Measurements from ENCODE around the gene DOP1B.
"Not testable (repeated sequence)": the region's sequence is repeated elsewhere in the genome, so short reads cannot be mapped to it uniquely, and the experiment has no call there.

Gene DOP1B, protein sequence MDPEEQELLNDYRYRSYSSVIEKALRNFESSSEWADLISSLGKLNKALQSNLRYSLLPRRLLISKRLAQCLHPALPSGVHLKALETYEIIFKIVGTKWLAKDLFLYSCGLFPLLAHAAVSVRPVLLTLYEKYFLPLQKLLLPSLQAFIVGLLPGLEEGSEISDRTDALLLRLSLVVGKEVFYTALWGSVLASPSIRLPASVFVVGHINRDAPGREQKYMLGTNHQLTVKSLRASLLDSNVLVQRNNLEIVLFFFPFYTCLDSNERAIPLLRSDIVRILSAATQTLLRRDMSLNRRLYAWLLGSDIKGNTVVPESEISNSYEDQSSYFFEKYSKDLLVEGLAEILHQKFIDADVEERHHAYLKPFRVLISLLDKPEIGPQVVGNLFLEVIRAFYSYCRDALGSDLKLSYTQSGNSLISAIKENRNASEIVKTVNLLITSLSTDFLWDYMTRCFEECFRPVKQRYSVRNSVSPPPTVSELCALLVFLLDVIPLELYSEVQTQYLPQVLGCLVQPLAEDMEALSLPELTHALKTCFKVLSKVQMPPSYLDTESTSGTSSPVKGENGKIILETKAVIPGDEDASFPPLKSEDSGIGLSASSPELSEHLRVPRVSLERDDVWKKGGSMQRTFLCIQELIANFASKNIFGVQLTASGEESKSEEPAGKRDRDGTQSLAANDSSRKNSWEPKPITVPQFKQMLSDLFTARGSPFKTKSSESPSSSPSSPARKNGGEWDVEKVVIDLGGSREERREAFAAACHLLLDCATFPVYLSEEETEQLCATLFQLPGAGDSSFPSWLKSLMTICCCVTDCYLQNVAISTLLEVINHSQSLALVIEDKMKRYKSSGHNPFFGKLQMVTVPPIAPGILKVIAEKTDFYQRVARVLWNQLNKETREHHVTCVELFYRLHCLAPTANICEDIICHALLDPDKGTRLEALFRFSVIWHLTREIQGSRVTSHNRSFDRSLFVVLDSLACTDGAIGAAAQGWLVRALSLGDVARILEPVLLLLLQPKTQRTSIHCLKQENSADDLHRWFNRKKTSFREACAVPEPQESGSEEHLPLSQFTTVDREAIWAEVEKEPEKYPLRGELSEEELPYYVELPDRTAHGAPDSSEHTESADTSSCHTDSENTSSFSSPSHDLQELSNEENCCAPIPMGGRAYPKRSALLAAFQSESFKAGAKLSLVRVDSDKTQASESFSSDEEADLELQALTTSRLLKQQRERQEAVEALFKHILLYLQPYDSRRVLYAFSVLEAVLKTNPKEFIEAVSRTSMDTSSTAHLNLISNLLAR (N-terminal part only)

DNA sequence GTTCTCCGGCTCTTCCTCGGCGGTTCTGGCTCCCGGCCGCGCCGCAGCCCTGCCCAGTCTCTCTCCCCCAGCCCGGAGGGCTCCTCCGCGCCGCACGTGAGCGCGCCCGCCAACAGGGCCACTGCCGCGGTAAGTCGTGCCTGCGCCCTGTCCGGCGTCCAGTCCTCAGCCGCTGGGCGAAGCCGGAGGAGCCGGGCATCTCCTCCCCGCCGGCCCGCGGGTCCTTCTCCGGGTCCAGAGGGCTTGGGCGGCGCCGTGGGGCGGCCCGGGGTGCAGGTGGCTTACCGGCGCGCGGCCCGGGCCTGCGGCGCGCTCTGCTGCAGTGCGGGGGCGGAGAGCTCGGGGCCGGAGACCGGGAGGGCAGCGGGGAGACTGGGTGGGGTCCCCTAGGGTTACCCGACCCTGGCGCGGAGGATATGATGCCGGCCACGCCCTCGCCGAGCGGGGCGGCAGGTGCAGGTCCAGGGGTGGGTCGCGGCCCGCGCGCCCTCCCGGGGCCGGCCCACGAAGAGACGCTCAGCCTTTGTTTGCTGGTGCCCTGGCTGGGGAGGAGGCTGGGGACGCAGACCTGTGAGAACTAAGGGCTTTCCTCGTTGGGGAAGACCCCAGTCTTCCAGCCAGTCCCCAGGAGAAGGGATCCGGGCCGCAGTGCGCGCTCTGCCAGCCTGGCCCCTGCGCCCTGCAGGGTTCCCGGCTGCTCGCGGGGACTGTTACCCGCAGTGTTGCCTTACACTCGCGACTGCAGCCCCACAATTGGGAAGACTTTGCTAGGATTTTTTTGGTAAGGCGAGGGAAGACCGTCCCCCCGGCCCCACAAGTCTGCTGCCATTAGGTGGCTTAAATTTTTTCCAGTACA is at the start of gene DOP1B:
TSS of gene DOP1B (plus strand) at position 10 of the 856 bp plus-strand sequence. CDS start 7,910 bp downstream, outside the sequence.
- DNase-seq (ENCODE audit: low spot score) = no peak

DNA sequence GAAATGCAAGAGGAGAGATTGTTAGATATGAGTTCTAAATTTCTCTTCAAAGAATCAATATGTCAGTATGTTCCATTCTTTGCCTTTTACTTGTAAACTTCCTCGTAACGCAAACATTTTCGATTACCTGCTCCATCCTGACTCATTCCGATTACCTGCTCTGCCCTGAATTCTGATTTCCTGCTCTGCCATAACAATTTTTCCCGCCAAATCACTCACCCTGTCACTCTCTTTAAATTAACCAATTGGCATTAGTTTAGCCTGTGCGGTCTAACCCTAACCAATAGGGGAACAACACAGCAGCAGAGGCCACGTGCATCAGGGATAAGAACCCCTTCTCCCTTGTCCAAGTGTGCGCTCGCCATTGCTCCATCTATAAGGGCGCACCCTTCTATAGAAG is 46.8 kb upstream of the DOP1B start:
- no peak for DNase-seq (ENCODE audit: low spot score)

DNA sequence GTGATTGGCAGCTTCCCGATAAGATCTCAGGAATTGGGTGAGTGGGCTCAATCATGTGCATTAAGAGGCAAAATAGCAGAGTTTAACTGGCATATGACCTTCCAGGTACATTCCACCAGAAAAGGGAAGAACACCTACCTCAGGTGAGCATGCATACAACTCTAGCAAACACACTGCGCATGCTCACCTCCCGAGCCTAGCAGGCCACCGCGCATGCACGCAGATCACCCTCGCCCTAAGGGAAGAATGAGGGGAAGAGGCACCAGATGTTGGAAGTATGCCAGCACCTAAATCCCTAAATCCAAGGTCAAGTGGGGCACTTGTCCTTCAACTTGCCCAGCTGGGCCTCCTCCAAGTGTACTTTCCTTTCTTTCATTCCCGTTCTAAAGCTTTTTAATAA is 45.4 kb upstream of the DOP1B start:
- no peak for DNase-seq (ENCODE audit: low spot score)

DNA sequence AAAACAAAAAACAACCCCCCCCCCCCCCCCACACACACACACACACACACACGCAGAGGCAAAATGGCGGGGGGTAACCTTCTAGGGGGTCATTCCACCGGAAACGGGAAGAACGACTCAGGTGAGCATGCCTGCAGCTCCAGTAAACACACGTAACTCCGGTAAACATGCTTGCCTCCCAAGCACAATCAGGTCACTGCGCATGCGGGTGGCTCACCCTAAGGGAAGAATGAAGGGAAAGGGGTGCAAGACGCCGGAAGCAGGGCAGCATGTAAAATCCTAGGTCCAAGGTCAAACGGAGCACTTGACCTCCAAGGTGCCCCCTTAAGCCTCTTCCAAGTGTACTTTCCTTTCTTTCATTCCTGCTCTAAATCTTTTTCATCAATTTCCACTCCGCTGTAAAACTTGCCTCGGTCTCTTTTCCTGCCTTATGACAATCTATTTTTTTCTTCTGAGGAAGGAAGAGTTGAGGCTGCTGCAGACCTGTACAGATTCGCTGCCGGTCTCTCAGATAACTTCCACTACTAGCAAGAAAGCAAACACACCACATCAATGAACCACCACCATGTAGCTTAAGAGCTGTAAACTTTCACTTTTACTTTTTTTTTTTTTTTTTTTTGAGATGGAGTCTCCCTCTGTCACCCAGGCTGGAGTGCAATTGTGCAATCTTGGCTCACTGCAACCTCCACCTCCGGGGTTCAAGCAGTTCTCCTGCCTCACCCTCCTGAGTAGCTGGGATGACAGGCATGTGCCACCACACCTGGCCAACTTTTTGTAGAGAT is 42.8 kb upstream of the DOP1B start:
- no peak for DNase-seq (ENCODE audit: low spot score)

DNA sequence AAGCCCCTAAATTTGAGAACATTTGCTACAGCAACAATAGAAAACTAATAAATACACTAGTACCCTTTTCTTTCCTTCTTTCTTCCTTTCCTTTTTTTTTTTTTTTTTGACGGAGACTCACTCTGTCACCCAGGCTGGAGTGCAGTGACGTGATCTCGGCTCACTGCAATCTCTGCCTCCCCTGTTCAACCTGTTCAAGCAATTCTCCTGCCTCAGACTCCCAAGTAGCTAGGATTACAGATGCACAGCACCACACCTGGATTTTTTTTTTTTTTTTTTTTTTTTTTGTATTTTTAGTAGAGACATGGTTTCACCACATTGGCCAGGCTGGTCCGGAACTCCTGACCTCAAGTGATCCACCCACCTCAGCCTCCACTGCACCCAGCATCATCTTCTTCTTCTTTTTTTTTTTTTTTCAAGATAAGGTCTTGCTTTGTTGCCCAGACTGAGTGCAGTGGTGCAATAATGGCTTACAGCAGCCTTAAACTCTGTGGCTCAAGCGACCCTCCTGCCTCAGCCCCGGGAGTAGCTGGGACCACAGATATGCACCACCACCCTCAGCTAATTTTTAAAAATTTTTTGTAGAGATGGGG is 41.4 kb upstream of the DOP1B start:
- no peak for DNase-seq (ENCODE audit: low spot score)

DNA sequence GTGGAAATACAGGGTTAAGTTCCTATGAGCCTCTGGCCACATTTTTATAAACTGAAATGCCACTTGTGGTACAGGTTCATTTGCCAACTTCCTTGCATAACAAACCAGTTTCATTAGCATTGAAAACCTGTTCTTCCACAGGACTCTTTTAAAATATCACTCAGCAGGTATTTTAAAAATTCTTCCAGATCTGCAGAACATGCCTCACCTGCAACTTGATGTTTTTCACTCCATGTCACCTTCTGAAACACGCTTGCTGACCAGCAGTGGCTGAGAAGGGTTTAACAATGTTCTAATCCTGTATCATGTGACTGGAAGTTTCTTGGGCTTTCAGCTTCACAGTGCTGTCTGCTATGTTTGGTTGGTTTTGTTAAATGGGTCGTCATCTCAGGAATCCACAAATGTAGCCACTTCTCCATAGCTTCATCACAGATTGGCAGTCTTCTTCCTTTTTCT is 39.3 kb upstream of the DOP1B start:
- no peak for DNase-seq (ENCODE audit: low spot score)

DNA sequence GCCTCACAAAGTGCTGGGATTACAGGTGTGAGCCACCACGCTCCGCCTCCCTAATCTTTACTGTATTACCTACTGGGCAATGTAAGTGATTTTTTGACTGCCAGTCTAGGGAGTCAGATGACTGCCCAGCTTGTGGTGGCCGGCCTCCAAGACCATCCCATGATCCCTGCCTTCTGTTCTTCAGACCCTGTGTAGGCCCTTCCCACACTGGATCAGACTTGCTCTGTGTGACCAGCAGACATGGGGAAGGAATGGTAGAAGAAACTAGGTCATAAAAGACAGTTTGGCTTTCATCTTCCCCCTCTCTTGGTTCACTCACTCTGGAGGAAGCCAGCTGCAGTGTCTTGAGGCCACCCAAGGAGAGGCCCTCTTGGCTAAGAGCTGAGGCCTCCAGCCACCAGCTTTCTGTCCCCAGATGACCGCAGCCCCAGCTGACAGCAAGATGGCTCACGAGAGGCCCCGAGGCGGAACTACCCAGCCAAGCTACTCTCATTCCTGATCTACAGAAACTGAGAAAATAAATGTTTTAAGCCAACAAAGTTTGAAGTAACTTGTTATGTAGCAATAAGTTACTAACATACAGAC is 36.2 kb upstream of the DOP1B start:
- DNase-seq (ENCODE audit: low spot score) = no peak

DNA sequence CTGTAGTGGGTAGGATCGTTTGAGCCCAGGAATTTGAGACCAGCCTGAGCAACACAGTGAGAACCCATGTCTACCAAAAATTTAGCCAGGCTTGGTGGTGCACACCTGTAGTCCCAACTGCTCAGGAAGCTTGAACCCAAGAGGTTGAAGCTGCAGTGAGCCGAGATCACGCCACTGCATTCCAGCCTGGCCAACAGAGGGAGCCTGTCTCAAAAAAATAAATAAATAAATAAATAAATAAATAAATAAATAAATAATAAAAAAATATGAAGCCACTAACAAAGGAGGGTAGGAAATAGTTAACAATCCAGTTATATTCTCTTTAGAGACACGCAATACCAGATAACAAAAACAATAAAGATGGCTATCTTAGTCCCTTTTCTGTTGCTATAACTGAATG is 33.6 kb upstream of the DOP1B start:
- no peak for DNase-seq (ENCODE audit: low spot score)

DNA sequence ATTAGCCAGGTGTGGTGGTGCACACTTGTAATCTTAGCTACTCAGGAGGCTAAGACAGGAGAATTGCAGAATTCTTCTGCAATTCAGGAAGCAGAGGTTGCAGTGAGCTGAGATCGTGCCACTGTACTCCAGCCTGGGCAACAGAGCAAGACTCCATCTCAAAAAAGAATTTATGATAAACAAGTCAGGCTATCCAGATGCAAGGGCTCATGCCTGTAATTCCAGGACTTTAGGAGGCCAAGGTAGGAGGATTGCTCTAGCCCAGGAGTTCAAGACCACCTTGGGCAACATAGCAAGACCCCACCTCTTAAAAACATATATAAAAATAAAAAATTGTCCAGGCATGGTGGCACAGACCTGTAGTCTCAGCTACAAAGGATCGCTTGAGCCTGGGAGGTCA is 32.2 kb upstream of the DOP1B start:
- no peak for DNase-seq (ENCODE audit: low spot score)

DNA sequence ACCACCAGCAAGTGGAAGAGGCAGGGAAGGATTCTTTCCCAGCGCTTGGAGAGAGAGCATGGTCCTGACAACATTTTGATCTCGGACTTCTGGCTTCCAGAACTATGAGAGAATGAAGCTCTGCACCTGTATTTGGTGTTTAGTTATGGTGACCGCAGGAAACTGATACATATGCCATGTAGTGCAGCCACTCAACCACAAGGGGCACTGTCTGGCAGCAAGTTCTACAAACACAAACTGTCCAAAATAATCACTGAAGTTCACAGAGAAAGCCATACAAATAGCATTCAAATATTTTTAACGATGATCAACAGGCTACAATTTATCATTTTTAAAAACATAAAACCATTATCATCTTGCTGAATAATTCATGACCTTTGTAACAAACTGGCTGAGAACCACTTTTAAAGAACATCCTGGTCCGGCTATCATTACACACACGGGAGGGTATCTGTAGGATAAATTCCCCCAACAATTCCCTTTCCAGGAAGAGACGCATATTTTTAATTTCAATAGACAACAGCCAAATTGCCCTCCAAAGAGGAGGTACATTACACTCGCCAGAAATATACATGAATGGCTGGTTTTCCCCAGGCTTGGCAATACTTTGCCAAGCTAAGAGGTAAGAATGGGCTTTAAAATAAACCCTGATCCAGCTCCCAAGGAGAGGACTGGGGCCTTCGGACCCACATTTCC is 31.0 kb upstream of the DOP1B start:
- DNase-seq (ENCODE audit: low spot score) = peak; percentile 56

DNA sequence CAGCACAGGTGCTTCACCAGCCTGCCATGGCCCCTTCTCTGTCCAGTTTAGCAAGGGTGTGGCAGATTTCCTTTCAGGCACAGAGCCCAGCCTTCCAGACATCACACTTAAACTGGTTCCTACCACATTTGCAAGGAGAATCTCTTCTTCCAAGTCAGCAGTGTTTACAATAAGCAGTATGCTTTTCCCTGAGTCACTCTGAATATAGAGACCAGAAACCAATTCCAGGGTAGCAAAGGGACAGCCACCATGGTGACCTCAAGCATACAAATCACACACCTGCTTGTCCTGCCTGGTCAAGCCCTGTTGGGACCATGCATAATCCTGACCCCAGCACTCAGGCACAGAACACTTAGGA is 30.4 kb upstream of the DOP1B start:
- no peak for DNase-seq (ENCODE audit: low spot score)

DNA sequence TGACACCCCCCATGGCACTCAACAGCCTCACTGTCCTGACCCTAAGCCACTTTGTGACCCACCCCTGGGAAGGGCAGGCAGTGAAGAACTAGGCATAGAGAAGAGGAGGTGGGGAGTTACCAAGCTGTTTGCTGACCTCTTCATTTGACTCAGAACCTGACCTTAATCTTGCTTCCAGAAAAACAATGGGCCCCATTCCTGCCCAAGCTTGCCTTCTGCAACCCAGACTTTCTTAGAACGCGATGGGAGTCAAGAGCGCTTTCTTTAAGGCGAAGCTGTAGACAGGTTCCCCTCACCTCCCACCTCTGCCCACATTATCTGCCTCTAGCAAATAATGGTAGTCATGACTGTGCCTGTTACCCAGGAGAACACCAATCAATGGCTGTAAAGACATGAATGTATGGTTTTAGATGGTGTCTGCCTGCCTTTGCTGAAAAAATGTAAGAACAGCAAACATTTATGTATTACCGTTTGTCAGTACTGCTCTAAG is 30.0 kb upstream of the DOP1B start:
- DNase-seq (ENCODE audit: low spot score) = no peak

DNA sequence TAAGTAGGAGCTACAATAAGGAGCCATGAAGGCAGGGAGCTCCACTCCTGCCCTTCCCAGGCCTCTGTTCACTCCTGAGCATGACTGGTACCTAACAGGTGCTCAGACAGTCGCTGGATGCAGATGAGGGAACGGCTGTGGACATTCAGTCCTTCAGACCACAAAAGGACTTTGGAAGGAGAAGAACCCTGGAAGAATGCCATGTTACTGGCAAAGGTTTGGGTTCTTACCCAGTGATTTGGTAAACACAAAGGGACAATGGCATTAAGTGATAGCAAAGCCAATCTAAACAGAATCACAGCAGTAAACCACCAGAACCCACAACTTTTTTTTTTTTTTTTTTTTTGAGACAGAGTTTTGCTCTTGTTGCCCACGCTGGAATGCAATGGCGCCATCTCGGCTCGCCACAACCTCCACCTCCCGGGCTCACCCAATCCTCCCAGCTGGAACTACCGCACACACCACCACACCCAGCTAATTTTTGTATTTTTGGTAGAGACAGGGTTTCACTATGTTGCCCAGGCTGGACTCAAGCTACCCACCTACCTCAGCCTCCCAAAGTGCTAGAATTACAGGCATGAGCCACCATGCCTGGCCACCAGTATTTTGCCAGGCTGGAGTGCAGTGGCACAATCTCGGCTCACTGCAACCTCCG is 29.2 kb upstream of the DOP1B start:
- DNase-seq (ENCODE audit: low spot score) = no peak

DNA sequence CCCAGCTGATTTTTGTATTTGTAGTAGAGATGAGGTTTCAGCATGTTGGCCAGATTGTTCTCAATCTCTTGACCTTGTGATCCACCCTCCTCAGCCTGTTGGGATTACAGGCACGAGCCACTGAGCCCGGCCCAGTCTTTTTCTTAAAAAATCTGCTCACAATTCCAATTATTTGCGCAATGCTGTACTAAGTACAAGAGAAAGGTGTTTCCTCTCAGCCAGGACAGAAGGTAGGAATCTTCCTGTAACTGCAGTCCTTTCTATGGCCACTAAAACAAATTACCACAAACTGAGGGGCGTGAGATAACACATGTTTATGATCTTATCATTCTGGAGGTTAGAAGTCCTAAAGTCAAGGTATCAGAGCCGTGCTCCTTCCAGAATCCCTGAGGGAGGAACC is 28.6 kb upstream of the DOP1B start:
- DNase-seq (ENCODE audit: low spot score) = no peak

DNA sequence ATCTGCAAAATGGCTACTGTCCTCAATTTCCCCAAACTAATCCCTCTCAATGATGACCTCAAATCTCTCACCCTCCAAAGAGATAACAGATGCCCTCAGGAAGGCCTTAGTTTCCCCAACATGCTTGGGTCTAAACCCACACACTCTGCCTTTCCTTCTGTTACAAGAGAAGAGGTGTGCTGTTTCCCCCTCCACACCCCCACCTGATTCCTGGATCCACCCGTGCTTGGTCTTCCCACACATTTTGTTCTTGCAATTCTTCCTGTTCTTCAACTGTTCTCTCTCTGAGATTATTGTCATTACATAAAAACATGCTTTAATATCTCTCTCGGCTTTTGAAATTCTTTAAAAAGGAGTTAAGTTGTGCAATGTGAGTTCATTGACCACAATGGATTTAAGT is 27.4 kb upstream of the DOP1B start:
- DNase-seq (ENCODE audit: low spot score) = no peak

DNA sequence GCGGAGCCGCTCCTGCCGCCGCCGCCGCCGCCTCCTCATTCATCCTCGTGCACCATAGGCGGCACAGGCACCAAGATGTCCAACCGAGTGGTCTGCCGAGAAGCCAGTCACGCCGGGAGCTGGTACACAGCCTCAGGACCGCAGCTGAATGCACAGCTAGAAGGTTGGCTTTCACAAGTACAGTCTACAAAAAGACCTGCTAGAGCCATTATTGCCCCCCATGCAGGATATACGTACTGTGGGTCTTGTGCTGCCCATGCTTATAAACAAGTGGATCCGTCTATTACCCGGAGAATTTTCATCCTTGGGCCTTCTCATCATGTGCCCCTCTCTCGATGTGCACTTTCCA is 26.2 kb upstream of the DOP1B start:
- not testable (repeated sequence) for DNase-seq (ENCODE audit: low spot score)

DNA sequence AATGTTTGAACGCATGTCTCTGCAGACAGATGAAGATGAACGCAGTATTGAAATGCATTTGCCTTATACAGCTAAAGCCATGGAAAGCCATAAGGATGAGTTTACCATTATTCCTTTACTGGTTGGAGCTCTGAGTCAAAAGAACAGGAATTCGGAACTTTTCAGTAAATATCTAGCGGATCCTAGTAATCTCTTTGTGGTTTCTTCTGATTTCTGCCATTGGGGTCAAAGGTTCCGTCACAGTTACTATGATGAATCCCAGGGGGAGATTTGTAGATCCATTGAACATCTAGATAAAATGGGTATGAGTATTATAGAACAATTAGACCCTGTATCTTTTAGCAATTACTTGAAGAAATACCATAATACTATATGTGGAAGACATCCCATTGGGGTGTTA is 25.8 kb upstream of the DOP1B start:
- not testable (repeated sequence) for DNase-seq (ENCODE audit: low spot score)

DNA sequence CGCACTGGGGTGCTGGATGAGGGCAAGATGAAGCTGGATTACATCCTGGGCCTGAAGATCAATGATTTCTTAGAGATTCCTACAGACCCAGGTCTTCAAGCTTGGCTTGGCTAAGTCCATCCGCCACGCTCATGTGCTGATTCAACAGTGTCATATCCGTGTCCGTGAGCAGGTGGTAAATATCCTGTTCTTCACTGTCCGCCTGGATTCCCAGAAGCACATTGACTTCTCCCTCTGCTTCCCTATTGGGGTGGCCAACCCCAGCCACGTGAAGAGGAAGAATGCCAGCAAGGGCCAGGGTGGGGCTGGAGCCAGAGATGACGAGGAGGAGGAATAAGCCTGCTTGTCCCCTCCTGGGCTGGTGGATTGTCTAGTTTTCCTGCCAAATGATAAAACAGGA is 23.9 kb upstream of the DOP1B start:
- DNase-seq (ENCODE audit: low spot score) = no peak

Data from hematopoietic multipotent progenitor cell treated with erythropoietin and hydrocortisone succinate and interleukin-3 and kit ligand, for 15 days (in vitro differentiated cells).